ENCODE measurements around the gene TBR1.

Gene TBR1

GRCh38 chr2:161445097-161445496 lies 29.0 kb downstream of the TBR1 start:
- DNase-seq (ENCODE audit: low read depth): no peak
- no peak for TF ChIP-seq CTCF (IDR thresholded peaks at IDR 0.05; ENCODE audit: insufficient read depth, low read depth, low read length, missing control alignments)

DNA sequence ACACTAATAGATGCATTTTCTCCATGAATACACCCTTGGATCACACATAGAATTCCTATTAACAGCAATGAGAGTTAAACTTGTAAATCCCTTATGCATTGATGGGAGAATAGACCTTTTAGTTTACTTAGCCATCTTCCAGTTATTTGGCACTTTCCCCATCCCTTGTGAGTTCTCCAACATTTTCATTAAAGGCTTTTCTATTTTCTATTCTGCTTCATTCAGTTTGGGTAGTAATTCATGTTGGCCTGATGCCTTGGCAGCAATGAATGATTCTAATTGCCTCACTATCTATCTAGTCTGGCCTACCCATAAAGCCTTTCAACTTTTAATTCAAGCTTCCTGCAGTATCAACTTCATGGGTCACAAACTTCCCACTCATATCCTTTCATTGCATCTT lies 32.3 kb downstream of the TBR1 start:
- no peak overlapping the region for H3K4me3 ChIP-seq (ENCODE audit: low read depth, low read length)
- DNase-seq (ENCODE audit: low read depth): no peak
- TF ChIP-seq CTCF (IDR thresholded peaks at IDR 0.05; ENCODE audit: insufficient read depth, low read depth, low read length, missing control alignments): no peak

More at GRCh38 chr2:161445097-161445496, 29.0 kb downstream of the TBR1 start:
- no peak overlapping the region for H3K4me3 ChIP-seq (ENCODE audit: low read depth, low read length)

- no peak for DNase-seq (ENCODE audit: low read depth)
- TF ChIP-seq CTCF (IDR thresholded peaks at IDR 0.05; ENCODE audit: insufficient read depth, low read depth, low read length, missing control alignments): no peak
- H3K4me3 ChIP-seq (ENCODE audit: low read depth, low read length): no peak overlapping the region
These were observed 55.5 kb downstream of the TBR1 start for GRCh38 chr2:161471631-161472030.

DNA sequence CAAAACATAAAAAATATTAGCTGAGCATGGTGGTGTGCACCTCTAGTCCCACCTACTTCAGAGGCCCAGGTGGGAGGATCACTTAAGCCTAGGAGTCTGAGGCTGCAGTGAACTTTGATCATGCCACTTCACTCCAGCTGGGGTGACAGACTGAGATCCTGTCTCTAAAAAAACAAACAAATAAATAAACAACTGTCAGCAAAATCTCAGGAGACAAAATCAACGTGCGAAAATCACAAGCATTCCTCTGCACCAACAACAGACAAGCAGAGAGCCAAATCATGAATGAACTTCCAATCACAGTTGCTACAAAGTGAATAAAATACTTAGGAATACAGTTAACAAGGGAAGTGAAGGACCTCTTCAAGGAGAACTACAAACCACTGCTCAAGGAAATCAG lies 58.8 kb downstream of the TBR1 start:
- no peak overlapping the region for H3K4me3 ChIP-seq (ENCODE audit: low read depth, low read length)
- TF ChIP-seq CTCF (IDR thresholded peaks at IDR 0.05; ENCODE audit: insufficient read depth, low read depth, low read length, missing control alignments): no peak
- DNase-seq (ENCODE audit: low read depth): no peak

Data from GM12865 (cell line).